COLO668 (cell line): ENCODE measurements around the gene SFTPB.
A peak's percentile ranks its signal among the peaks of the same experiment; 100 is the strongest.
"Not testable (repeated sequence)": the region's sequence is repeated elsewhere in the genome, so short reads cannot be mapped to it uniquely, and the experiment has no call there.

Experiments used
- DNase-seq: peaks from one replicate; lab custom pipeline; 2025; ENCODE audit not compliant: unreplicated experiment; lab: John Stamatoyannopoulos, UW

SFTPB gene

GRCh38 chr2:85668009-85668856 lies at the start of gene SFTPB:
TSS of gene SFTPB (minus strand) at chr2:85668199. CDS start at chr2:85668183, 16 bp downstream.
- peak; percentile 80 for DNase-seq

GRCh38 chr2:85717308-85718008 lies 49.5 kb upstream of the SFTPB start:
- DNase-seq: no peak

GRCh38 chr2:85716346-85716914 lies 48.4 kb upstream of the SFTPB start:
- no peak for DNase-seq

GRCh38 chr2:85714841-85715240 lies 46.8 kb upstream of the SFTPB start:
- DNase-seq: no peak

- not testable (repeated sequence) for DNase-seq
These were observed 46.4 kb upstream of the SFTPB start for GRCh38 chr2:85714421-85714820.

GRCh38 chr2:85713836-85714235 lies 45.8 kb upstream of the SFTPB start:
- peak; percentile 34 for DNase-seq

- DNase-seq: no peak
These were observed 45.0 kb upstream of the SFTPB start for GRCh38 chr2:85712849-85713612.

GRCh38 chr2:85712336-85712735 lies 44.3 kb upstream of the SFTPB start:
- no peak for DNase-seq

- DNase-seq: no peak
These were observed 43.6 kb upstream of the SFTPB start for GRCh38 chr2:85711578-85712060.

- no peak for DNase-seq
These were observed 42.9 kb upstream of the SFTPB start for GRCh38 chr2:85710687-85711577.

- no peak for DNase-seq
These were observed 41.4 kb upstream of the SFTPB start for GRCh38 chr2:85709401-85709811.

- DNase-seq: no peak
These were observed 40.6 kb upstream of the SFTPB start for GRCh38 chr2:85708641-85709040.

- DNase-seq: peak; percentile 50
These were observed 39.3 kb upstream of the SFTPB start for GRCh38 chr2:85707304-85707703.

GRCh38 chr2:85706599-85707296 lies 38.7 kb upstream of the SFTPB start:
- DNase-seq: no peak

- DNase-seq: no peak
These were observed 38.1 kb upstream of the SFTPB start for GRCh38 chr2:85706063-85706462.

- DNase-seq: no peak
These were observed 37.7 kb upstream of the SFTPB start for GRCh38 chr2:85705680-85706039.

GRCh38 chr2:85704800-85705679 lies 37.0 kb upstream of the SFTPB start:
- no peak for DNase-seq

- no peak for DNase-seq
These were observed 36.0 kb upstream of the SFTPB start for GRCh38 chr2:85704038-85704437.

GRCh38 chr2:85703329-85703728 lies 35.3 kb upstream of the SFTPB start:
- DNase-seq: no peak
